Esophagus mucosa (tissue), 1 donor: ENCODE results near the gene GATA5. TPM values are rescaled to one million over a fixed set of nuclear protein-coding genes. Genes with fewer than 3 reads are reported as not detected.

Experiments
- ATAC-seq: fragments of 200-7000 bp; cut with Tn5 transposase; one replicate; pipeline ENCODE4 v1.9.1; 2020
- total RNA-seq: library from RNA; stranded (reverse); gene quantifications from one replicate; pipeline ENCODE4 v1.2.4, GENCODE V29; 2023
- donor health status: DM: yes; HTN: yes; CAD: no.

The GATA5 gene
- total RNA-seq, 1 donor from 2014 or later = not detected

GRCh38 chr20:62470459-62470858, 5.3 kb downstream of the GATA5 start:
- ATAC-seq = no peak

GRCh38 chr20:62470001-62470400, 5.8 kb downstream of the GATA5 start:
- ATAC-seq = no peak

DNA sequence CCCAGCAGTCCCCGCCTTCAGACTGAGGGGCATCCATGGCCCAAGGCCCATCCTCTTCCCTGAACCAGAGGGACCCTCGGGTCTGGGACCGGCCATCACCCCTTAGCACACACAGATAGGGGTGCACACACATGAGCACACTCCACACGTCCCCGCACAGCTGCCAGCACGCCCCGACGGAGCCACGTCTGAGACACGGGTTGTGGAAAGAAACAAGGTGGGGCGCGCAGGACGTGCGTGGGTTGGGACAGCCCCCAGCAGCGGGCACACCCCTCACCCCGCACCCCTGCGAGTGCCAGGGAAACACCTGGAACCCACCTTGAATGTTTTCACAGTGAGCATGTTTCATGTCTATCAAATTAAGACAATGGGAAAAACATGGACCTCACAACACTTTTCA, 6.4 kb downstream of the GATA5 start:
- ATAC-seq = no peak

GRCh38 chr20:62466806-62467537, 8.8 kb downstream of the GATA5 start:
- no peak for ATAC-seq

GRCh38 chr20:62466072-62466760, 9.6 kb downstream of the GATA5 start:
- ATAC-seq = no peak

DNA sequence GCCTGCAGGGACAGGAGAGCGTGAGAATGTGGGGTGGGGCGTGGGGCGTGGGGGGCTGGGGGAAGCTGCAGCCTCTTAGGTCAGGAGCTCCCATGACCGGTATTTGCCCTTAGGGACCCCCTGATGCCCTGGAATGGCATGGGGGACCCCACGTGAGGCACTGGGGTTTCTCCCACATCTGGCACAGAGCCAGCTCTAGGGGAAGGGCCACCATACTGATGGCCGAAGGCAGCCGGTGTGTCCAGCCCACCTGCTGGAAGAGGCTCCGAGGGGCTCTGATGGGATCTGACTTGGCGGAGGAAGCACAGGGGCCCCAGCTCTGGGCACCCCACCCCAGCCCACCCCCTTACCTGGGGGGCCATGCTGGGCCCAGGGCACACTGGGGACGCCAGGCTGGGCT, 10.8 kb downstream of the GATA5 start:
- ATAC-seq = no peak

GRCh38 chr20:62464425-62464770, 11.4 kb downstream of the GATA5 start:
- ATAC-seq = no peak

GRCh38 chr20:62463651-62464424, 12.0 kb downstream of the GATA5 start:
- ATAC-seq = no peak

- no peak for ATAC-seq
These were observed 12.7 kb downstream of the GATA5 start for GRCh38 chr20:62462976-62463592.

DNA sequence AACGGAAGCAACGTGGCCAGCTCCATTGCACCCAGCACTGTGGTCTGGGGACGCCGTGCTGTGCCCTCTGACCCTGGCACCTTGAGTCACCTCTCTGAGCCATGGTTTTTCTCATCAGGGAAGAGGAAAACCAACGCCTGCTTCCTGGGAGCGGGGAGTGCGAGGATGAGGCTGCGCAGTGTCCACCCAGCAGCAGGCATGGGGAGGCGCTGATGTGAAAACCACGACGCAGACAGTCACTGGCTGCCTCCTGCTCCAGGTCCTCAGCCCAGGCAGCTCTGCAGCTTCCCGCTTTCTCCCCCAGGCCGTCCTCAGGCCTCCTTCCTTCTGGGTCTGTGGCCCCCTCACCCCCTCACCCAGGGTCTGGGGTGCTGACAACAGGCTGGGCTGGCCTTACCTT, 14.0 kb downstream of the GATA5 start:
- ATAC-seq = no peak

DNA sequence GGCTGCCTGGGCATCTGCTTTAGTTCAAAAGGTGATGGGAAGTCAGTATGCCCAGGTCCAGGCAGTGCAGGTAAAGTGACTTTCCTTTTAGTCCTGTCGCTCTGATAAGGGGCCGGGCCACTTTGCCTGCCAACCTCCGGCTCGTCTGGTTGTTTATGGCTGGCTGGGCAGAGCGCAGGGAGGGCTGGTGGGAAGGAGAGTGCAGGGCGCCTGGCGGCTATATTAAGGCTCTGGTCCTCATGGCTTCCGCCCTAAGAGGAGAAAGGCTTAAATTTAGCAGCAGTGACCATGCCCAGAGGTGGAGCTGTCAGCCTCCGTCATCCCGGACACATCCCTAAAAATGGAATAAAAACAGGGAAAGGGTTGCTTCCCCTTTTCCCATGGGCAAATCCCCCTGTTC, 14.6 kb downstream of the GATA5 start:
- ATAC-seq = no peak

DNA sequence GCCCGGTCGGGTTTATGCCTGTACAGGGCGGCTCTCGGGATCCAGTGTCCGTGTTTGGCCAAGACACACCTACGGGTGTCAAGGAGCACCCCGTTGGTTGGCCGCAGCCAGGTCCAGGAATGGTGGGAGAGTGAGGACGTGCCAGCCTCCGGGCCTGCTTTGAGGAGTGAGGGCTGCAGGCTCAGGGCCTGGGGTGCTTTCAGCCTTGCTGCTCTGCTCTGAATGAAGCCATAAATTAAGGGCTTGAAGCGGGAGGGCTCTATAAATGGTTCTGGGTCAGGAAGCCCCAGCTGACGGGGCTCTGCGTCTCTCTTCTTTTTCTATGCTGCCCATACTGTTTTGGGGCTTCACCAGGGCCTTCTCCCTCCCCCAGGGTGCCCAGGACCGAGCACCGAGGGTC, 15.1 kb downstream of the GATA5 start:
- no peak for ATAC-seq

- ATAC-seq = no peak
These were observed 16.3 kb downstream of the GATA5 start for GRCh38 chr20:62459488-62459887.

DNA sequence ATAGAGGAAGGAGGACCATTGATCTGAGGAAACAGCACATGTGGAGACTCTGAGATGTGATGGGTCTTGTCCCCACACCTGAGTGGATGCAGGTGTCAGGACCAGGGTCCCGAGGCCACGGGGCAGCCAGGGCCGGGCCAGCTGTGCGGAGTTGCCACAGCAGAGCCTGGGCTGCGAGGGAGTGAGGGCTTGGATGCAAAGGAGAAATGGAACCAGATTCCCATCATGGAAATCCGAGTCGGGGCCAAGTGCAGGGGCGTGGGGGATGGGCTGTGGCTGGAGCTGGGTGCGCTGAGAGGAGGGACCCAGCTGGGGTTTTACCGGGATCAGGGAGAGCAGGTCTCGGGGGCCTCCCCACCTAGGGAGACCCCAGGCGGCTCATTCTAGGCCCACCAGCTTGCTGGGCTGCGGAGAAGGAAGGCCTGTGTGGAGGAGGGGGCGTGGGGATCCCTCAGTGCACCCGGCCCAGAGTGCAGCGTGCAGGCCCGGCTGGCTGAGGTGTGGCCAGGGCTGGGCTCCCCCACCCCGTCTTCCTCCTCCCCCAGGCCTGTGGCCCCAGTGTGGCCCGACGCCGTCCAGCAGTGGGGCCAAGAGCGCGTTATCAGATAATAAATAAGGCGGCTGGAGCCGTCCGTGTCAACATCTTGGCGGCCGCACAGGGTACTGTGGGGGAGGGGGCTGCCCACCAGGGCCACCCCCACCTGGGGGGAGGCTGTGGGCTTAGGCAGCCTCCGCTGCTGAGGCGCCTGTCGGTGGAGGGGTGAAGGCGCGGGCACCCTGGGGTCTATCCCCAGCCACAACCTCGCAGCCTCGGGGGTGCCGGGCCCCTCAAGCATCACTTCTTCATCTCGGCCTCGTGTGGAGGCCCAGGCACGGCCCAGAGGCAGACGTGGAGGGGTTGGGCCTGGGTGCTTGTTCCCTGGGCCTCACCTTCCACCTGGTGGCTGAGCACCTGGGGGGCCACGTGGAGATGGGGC, 17.2 kb downstream of the GATA5 start:
- ATAC-seq = no peak

GRCh38 chr20:62457831-62458230, 18.0 kb downstream of the GATA5 start:
- ATAC-seq = no peak

GRCh38 chr20:62457098-62457497, 18.7 kb downstream of the GATA5 start:
- ATAC-seq = no peak

DNA sequence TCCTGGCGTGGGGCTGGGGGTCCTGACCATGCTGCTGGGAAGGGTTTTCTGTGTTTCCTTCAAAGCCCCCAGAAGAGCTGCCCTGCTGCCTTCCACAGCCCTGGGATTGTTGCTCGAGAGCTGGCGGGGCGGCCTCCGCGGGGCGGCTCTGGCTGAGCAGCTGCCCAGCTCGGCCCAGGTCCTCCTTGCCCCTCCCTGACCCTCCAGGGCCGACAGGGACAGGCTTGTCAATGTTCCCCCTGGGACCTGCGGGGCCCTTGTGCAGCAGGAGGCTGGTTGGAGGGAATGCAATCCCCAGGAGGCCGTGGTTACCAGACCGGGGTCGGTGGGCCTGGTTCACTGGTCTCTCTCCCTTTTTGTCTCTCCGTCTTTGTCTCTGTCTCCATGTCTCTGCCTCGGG, 19.9 kb downstream of the GATA5 start:
- no peak for ATAC-seq

GRCh38 chr20:62454904-62455636, 20.7 kb downstream of the GATA5 start:
- no peak for ATAC-seq

- ATAC-seq = peak; percentile 14
These were observed 22.5 kb downstream of the GATA5 start for GRCh38 chr20:62453186-62453808.

DNA sequence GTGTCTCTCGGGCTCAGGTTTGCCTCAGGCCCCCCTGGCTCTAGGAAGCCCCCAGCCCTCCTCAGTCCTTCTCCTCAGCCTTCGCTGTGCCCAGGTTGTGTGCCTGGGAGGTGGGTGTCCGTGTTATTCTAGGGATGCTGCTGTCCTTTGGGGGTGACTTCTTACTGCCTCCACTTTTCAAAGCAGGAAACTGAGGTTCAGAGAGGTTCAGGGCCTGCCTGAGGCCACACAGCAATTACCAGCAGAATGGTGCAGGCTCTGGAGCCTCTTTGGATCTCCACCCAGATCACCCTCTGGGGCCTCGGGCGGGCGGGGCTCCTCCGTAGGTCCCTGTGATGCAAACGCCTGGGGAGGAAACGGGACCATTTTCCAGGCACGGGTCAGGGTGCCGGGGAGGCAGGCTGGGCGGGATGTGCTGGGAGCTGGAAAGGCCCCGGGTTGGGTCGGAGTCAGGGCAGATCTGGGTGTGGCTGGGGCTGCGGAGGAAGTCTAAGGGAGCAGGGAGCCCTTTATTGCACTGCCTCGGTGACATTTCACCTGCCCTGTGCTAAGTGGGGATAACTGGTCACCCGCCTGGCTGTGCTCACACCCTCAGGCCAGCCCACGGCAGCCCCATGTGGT, 23.2 kb downstream of the GATA5 start:
- ATAC-seq = peak; percentile 57
